ENCODE measurements around the gene GNE. TPM values are rescaled to one million over a fixed set of nuclear protein-coding genes. Genes with fewer than 3 reads are reported as not detected.

GNE gene
- total and polyA plus RNA-seq, 12 donors, result 4.8 to 34.3 (median 20.7) TPM

- peak overlapping the region in 3 of 5 donors; percentile 82 to 90 (median 88) for H3K27ac ChIP-seq
- 81 to 92% (median 86%) methylated on average over 1 to 3 of the region's 3 CpGs for WGBS, 4 donors
Observed at GRCh38 chr9:36164989-36165388, 93.3 kb downstream of the GNE start.

More at GRCh38 chr9:36164989-36165388, 93.3 kb downstream of the GNE start:
- Histone ChIP-seq H3K27me3 (no peaks in the 10 kb centered on the region), H3K4me3 (no peak overlapping the region), H3K9me3 (replicated peaks in 1 of 3) (no peaks in the 10 kb centered on the region), H3K36me3 (replicated peaks in 1 of 2) (no peaks in the 10 kb centered on the region), H3K4me1 (replicated peaks in 1 of 2) (peaks cover 11 to 22% of the 10 kb centered on the region in 2 donors)
- intact Hi-C loops (cut with DNase I), result loop anchor here in 1 of 2 donors (10.0 kb wide), 1 partner anchor 140 kb away; no protein-coding TSS in a partner anchor
- DNase-seq, result peak in 1 of 7 donors; percentile 11
- TF ChIP-seq CTCF (IDR thresholded peaks at IDR 0.05) (no peak), POLR2A (IDR thresholded peaks at IDR 0.05) (no peak)

Small RNA genes within 50 kb of the gene (small RNA-seq; reads per million reads assigned to genes)
- 0 reads per million in 2 donors for gene RNU4-53P

Other genes starting within 250 kb of the GNE start
- gene RECK, start 221.5 kb downstream of the GNE start, total RNA-seq, result 10 to 100 TPM in 5 of 9 donors, 1 to 10 TPM in 4; 6.7 to 15.8 (median 11.0) TPM
- gene RECK, start 221.5 kb downstream of the GNE start, polyA plus RNA-seq, result 1 to 10 TPM; 4.1 to 9.4 (median 5.8) TPM
- 10 to 100 TPM; 20.8 to 56.3 (median 33.8) TPM for gene GLIPR2, start 121.7 kb downstream of the GNE start, total RNA-seq
- 10 to 100 TPM; 16.1 to 35.2 (median 24.3) TPM for gene GLIPR2, start 121.7 kb downstream of the GNE start, polyA plus RNA-seq
- gene CCIN, start 89.1 kb downstream of the GNE start, total RNA-seq, result 1 to 10 TPM in 4 of 9 donors, under 1 TPM in 5; 0.22 to 1.9 (median 0.55) TPM
- 1 to 10 TPM in 1 of 3 donors, under 1 TPM in 2; 0.20 to 1.2 (median 0.32) TPM for gene CCIN, start 89.1 kb downstream of the GNE start, polyA plus RNA-seq
- 100 to 1,000 TPM; 167 to 301 (median 226) TPM for gene CLTA, start 67.5 kb downstream of the GNE start, total RNA-seq
- 100 to 1,000 TPM in 2 of 3 donors, 10 to 100 TPM in 1; 95.6 to 199 (median 126) TPM for gene CLTA, start 67.5 kb downstream of the GNE start, polyA plus RNA-seq
- 10 to 100 TPM; 14.9 to 43.7 (median 30.9) TPM for gene RNF38, start 141.8 kb upstream of the GNE start, total RNA-seq
- gene RNF38, start 141.8 kb upstream of the GNE start, polyA plus RNA-seq, result 10 to 100 TPM in 1 of 3 donors, 1 to 10 TPM in 2; 5.4 to 19.1 (median 9.3) TPM